ENCODE results near the gene DRG2.

The DRG2 gene

DNA sequence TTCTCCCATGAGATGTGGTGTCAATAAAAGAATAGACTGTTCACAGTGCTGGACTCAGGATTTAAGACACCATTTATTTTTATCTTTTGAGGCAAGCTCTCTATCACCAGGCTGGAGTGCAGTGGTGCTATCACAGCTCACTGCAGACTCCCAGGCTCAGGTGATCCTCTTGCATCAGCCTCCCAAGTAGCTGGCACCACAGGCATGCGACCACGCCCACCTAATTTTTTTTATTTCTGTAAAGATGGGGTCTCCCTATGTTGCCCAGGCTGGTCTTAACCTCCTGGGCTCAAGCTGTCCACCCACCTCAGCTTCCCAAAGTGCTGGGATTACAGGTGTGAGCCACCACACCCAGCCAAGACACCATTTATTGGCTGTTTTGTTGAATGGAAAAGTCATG, 18.6 kb upstream of the DRG2 start:
- no peak overlapping the region for H3K9ac ChIP-seq
- TF ChIP-seq, protein P1, sequence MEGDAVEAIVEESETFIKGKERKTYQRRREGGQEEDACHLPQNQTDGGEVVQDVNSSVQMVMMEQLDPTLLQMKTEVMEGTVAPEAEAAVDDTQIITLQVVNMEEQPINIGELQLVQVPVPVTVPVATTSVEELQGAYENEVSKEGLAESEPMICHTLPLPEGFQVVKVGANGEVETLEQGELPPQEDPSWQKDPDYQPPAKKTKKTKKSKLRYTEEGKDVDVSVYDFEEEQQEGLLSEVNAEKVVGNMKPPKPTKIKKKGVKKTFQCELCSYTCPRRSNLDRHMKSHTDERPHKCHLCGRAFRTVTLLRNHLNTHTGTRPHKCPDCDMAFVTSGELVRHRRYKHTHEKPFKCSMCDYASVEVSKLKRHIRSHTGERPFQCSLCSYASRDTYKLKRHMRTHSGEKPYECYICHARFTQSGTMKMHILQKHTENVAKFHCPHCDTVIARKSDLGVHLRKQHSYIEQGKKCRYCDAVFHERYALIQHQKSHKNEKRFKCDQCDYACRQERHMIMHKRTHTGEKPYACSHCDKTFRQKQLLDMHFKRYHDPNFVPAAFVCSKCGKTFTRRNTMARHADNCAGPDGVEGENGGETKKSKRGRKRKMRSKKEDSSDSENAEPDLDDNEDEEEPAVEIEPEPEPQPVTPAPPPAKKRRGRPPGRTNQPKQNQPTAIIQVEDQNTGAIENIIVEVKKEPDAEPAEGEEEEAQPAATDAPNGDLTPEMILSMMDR (conservative IDR thresholded peaks at IDR 0.05; ENCODE audit: low read depth, low read length) = no peak
- no peaks in the 10 kb centered on the region for H3K4me1 ChIP-seq (ENCODE audit: low read depth, poor library complexity, severe bottlenecking)
- no peak overlapping the region for H3K27ac ChIP-seq
- H3K4me3 ChIP-seq (IDR thresholded peaks at IDR 0.05; ENCODE audit: insufficient read depth, low read depth, low read length) = no peak overlapping the region
- no peaks in the 10 kb centered on the region for H3K27me3 ChIP-seq (ENCODE audit: insufficient read depth, low read depth)
- H3K36me3 ChIP-seq (ENCODE audit: insufficient read depth) = no peaks in the 10 kb centered on the region
- H3K4me2 ChIP-seq = no peak overlapping the region
- no peak overlapping the region for H2AFZ ChIP-seq (ENCODE audit: low read depth)
- no peaks in the 10 kb centered on the region for H3K79me2 ChIP-seq (ENCODE audit: insufficient read depth, low read depth)
- no peaks in the 10 kb centered on the region for H4K20me1 ChIP-seq (ENCODE audit: insufficient read depth)

- H3K27ac ChIP-seq = no peak overlapping the region
- no peak overlapping the region for H2AFZ ChIP-seq (ENCODE audit: low read depth)
- H3K9ac ChIP-seq = no peak overlapping the region
Measured at GRCh38 chr17:18070861-18071340, 16.8 kb upstream of the DRG2 start.

GRCh38 chr17:18071751-18072150, 16.0 kb upstream of the DRG2 start:
- Histone ChIP-seq H3K4me3 (IDR thresholded peaks at IDR 0.05; ENCODE audit: insufficient read depth, low read depth, low read length) (no peak overlapping the region), H3K4me1 (ENCODE audit: low read depth, poor library complexity, severe bottlenecking) (no peaks in the 10 kb centered on the region), H3K27me3 (ENCODE audit: insufficient read depth, low read depth) (no peaks in the 10 kb centered on the region), H4K20me1 (ENCODE audit: insufficient read depth) (no peaks in the 10 kb centered on the region), H3K9ac (no peak overlapping the region), H3K36me3 (ENCODE audit: insufficient read depth) (no peaks in the 10 kb centered on the region), H3K27ac (no peak overlapping the region), H3K4me2 (no peak overlapping the region), H3K79me2 (ENCODE audit: insufficient read depth, low read depth) (no peaks in the 10 kb centered on the region), H2AFZ (ENCODE audit: low read depth) (no peak overlapping the region)
- TF ChIP-seq, protein P1 (conservative IDR thresholded peaks at IDR 0.05; ENCODE audit: low read depth, low read length) = no peak

More at GRCh38 chr17:18070861-18071340, 16.8 kb upstream of the DRG2 start:
- Histone ChIP-seq H3K36me3 (ENCODE audit: insufficient read depth) (no peaks in the 10 kb centered on the region), H4K20me1 (ENCODE audit: insufficient read depth) (no peaks in the 10 kb centered on the region), H3K4me2 (no peak overlapping the region), H3K4me3 (IDR thresholded peaks at IDR 0.05; ENCODE audit: insufficient read depth, low read depth, low read length) (no peak overlapping the region), H3K4me1 (ENCODE audit: low read depth, poor library complexity, severe bottlenecking) (no peaks in the 10 kb centered on the region), H3K79me2 (ENCODE audit: insufficient read depth, low read depth) (no peaks in the 10 kb centered on the region), H3K27me3 (ENCODE audit: insufficient read depth, low read depth) (no peaks in the 10 kb centered on the region)
- TF ChIP-seq, protein P1 (conservative IDR thresholded peaks at IDR 0.05; ENCODE audit: low read depth, low read length) = no peak

- Histone ChIP-seq H3K27ac (no peak overlapping the region), H4K20me1 (ENCODE audit: insufficient read depth) (no peaks in the 10 kb centered on the region), H3K4me1 (ENCODE audit: low read depth, poor library complexity, severe bottlenecking) (no peaks in the 10 kb centered on the region), H3K4me3 (IDR thresholded peaks at IDR 0.05; ENCODE audit: insufficient read depth, low read depth, low read length) (no peak overlapping the region), H3K4me2 (no peak overlapping the region), H3K79me2 (ENCODE audit: insufficient read depth, low read depth) (no peaks in the 10 kb centered on the region), H2AFZ (ENCODE audit: low read depth) (no peak overlapping the region), H3K9ac (no peak overlapping the region), H3K27me3 (ENCODE audit: insufficient read depth, low read depth) (no peaks in the 10 kb centered on the region), H3K36me3 (ENCODE audit: insufficient read depth) (no peaks in the 10 kb centered on the region)
- TF ChIP-seq, protein P1 (conservative IDR thresholded peaks at IDR 0.05; ENCODE audit: low read depth, low read length) = no peak
Measured at GRCh38 chr17:18074566-18075272, 13.0 kb upstream of the DRG2 start.
